OCI-LY7 (cell line): ENCODE results near the gene ZNF827. TPM values are rescaled to one million over a fixed set of nuclear protein-coding genes. Genes with fewer than 3 reads are reported as not detected.

ENCODE experiments used
- BruUV-seq: library from RNA; stranded (reverse); fragments of 400-500 nt; replicated peaks from 2 replicates; lab custom pipeline; 2021; lab: Mats Ljungman, UMichigan
- CTCF ChIA-PET: fragments of 300-600 bp; sonication (Branson Sonifier 250); formaldehyde crosslinking; loops from one replicate; lab custom pipeline; 2022; ENCODE audit warnings: antibody characterized with exemption; ENCODE audit not compliant: unreplicated experiment; lab: Charles Lee
- POLR2A ChIA-PET: fragments of 300-600 bp; sonication (Branson Sonifier 250); formaldehyde crosslinking; loops from one replicate; lab custom pipeline; 2022; ENCODE audit warnings: antibody characterized with exemption; lab: Charles Lee
- DNase-seq: peaks from one replicate; pipeline ENCODE4 v3.0.0-alpha.2; 2015; ENCODE audit warnings: low spot score
- H2AFZ ChIP-seq: fragments of 200-600 bp; sonication (generic), shearing (Covaris generic); 2 replicates; pipeline ENCODE4 v1.6.1; 2014; ENCODE audit warnings: mild to moderate bottlenecking, antibody characterized with exemption, low read length, moderate library complexity
- H3K27ac ChIP-seq: fragments of 200-600 bp; sonication (generic); 2 replicates; pipeline ENCODE4 v1.5.1; 2014; ENCODE audit warnings: mixed run types, low read depth, mild to moderate bottlenecking, moderate library complexity, low read length, inconsistent platforms; ENCODE audit not compliant: poor library complexity, severe bottlenecking
- H3K36me3 ChIP-seq: fragments of 200-600 bp; sonication (generic); 2 replicates; pipeline ENCODE4 v1.6.1; 2014; ENCODE audit warnings: mild to moderate bottlenecking, antibody characterized with exemption, low read length, moderate library complexity, mixed read lengths; ENCODE audit not compliant: insufficient read depth
- H3K4me1 ChIP-seq: fragments of 200-600 bp; sonication (generic); 2 replicates; pipeline ENCODE4 v1.5.1; 2014; ENCODE audit warnings: mild to moderate bottlenecking, low read length; ENCODE audit not compliant: insufficient read depth, poor library complexity, severe bottlenecking
- H3K4me2 ChIP-seq: fragments of 200-600 bp; sonication (generic); 2 replicates; pipeline ENCODE4 v1.6.1; 2014; ENCODE audit warnings: mild to moderate bottlenecking, low read length
- H3K4me3 ChIP-seq: fragments of 200-600 bp; sonication (generic); 2 replicates; pipeline ENCODE4 v1.5.1; 2014; ENCODE audit warnings: mild to moderate bottlenecking, low read depth, low read length; ENCODE audit not compliant: poor library complexity, severe bottlenecking
- H3K79me2 ChIP-seq: fragments of 200-600 bp; sonication (generic); 2 replicates; pipeline ENCODE4 v1.6.1; 2016; ENCODE audit warnings: low read depth, mild to moderate bottlenecking, low read length, moderate library complexity, mixed read lengths; ENCODE audit not compliant: insufficient read depth
- H3K9me2 ChIP-seq: fragments of 200-600 bp; sonication (generic); 2 replicates; pipeline ENCODE4 v1.6.1; 2016; ENCODE audit warnings: mild to moderate bottlenecking, low read length, mixed read lengths; ENCODE audit not compliant: insufficient read depth
- H3K9me3 ChIP-seq: fragments of 200-600 bp; sonication (generic); 2 replicates; pipeline ENCODE4 v1.6.1; 2014; ENCODE audit warnings: mild to moderate bottlenecking, mixed run types, low read length, mixed read lengths
- H4K20me1 ChIP-seq: fragments of 200-600 bp; sonication (generic); 2 replicates; pipeline ENCODE4 v1.6.1; 2014; ENCODE audit warnings: mild to moderate bottlenecking, antibody characterized with exemption, low read length, moderate library complexity, mixed read lengths; ENCODE audit not compliant: insufficient read depth
- CTCF ChIP-seq: fragments of 200-600 bp; sonication (generic); conservative IDR thresholded peaks from 2 replicates; pipeline ENCODE4 v1.5.1; 2014; ENCODE audit warnings: mild to moderate bottlenecking, antibody characterized with exemption, low read length, moderate library complexity, mixed read lengths
- EZH2phosphoT487 ChIP-seq: fragments of 200-600 bp; sonication (generic); IDR thresholded peaks from 2 replicates; pipeline ENCODE4 v1.6.1; 2018; ENCODE audit warnings: low read depth, borderline replicate concordance, mild to moderate bottlenecking, mixed run types, antibody characterized with exemption, low read length, moderate library complexity, mixed read lengths
- intact Hi-C: fragments of 100-400 bp; cut with micrococcal nuclease; formaldehyde crosslinking; loops from one replicate; pipeline ENCODE4 v1.10.0; 2022; ENCODE audit not compliant: unreplicated experiment
- total RNA-seq, 2 experiments: library from RNA; depleted of rRNA in 1 of 2; stranded (reverse); fragments of >200 nt in 1 of 2; shearing (Covaris generic) in 1 of 2; gene quantifications; 2 replicates each; pipeline ENCODE4 v1.2.3, GENCODE V29; 2014 to 2022

The ZNF827 gene
- total RNA-seq, 2 experiments from 2014 or later = 15.1 to 42.9 TPM

- Histone ChIP-seq H2AFZ (no peak overlapping the region), H4K20me1 (no peaks in the 10 kb centered on the region), H3K27ac (no peak overlapping the region), H3K4me3 (no peak overlapping the region), H3K79me2 (0 out of 2 replicates have a peak, but pooled peaks cover 9% of the 10 kb centered on the region), H3K4me2 (no peak overlapping the region), H3K9me2 (no peaks in the 10 kb centered on the region), H3K36me3 (peaks cover 79% of the 10 kb centered on the region), H3K4me1 (no peaks in the 10 kb centered on the region), H3K9me3 (no peaks in the 10 kb centered on the region)
- no TSS peak for BruUV-seq
- ChIA-PET POLR2A (interaction anchor here (1.4 to 1.8 kb wide), 2 partner anchors 8 to 20 kb away, joined by 4 read pairs; no protein-coding TSS in a partner anchor), CTCF (no interaction called here)
- intact Hi-C loops = no loop called here
- no peak for TF ChIP-seq CTCF
- no peak for TF ChIP-seq EZH2phosphoT487
- no peak for DNase-seq
Observed at GRCh38 chr4:145859426-145859825, 79.2 kb downstream of the ZNF827 start.

- no peaks in the 10 kb centered on the region for H3K9me2 ChIP-seq
- no peak for TF ChIP-seq EZH2phosphoT487
- TF ChIP-seq CTCF = no peak
- H3K79me2 ChIP-seq = no peaks in the 10 kb centered on the region
- intact Hi-C loops = no loop called here
- no peaks in the 10 kb centered on the region for H3K9me3 ChIP-seq
- no peak overlapping the region for H3K27ac ChIP-seq
- H3K4me1 ChIP-seq = no peaks in the 10 kb centered on the region
- no peak overlapping the region for H2AFZ ChIP-seq
- no peak for DNase-seq
- no TSS peak for BruUV-seq
- ChIA-PET POLR2A (interaction anchor here (0.6 to 1.6 kb wide), 7 partner anchors 8 to 296 kb away, joined by 3 to 4 read pairs (median 3); no protein-coding TSS in a partner anchor), CTCF (no interaction called here)
- no peaks in the 10 kb centered on the region; the same call in 1 of the 2 replicates for H4K20me1 ChIP-seq
- H3K4me3 ChIP-seq = no peak overlapping the region
- peaks cover 47% of the 10 kb centered on the region for H3K36me3 ChIP-seq
- no peak overlapping the region for H3K4me2 ChIP-seq
Observed at GRCh38 chr4:145852256-145852839, 86.3 kb downstream of the ZNF827 start.
